H1 (cell line): Measurements from ENCODE around the gene PLEKHA5. TPM values are rescaled to one million over a fixed set of nuclear protein-coding genes. Genes with fewer than 3 reads are reported as not detected.

ENCODE experiments used
- CTCF ChIA-PET: fragments of 300-600 bp; sonication (Branson Sonifier 250); formaldehyde crosslinking; loops from one replicate; lab custom pipeline; 2021; ENCODE audit not compliant: partially characterized antibody; lab: Charles Lee
- POLR2A ChIA-PET: fragments of 300-600 bp; sonication (Branson Sonifier 250); formaldehyde crosslinking; loops from one replicate; lab custom pipeline; 2021; ENCODE audit warnings: inconsistent platforms; ENCODE audit not compliant: partially characterized antibody; lab: Charles Lee
- DNase-seq, 2 experiments: peaks; one replicate each; pipeline versions ENCODE4 v3.0.0 to v3.0.0-alpha.2; 2010 to 2022; ENCODE audit warnings: low spot score in 2 of 2, low read depth in 1 of 2, mixed read lengths in 1 of 2
- FAIRE-seq: peaks from 2 replicates; lab custom pipeline; 2011; peaks lifted over from hg19 to GRCh38; lab: Jason Lieb, UNC
- H2AFZ ChIP-seq: 2 replicates; pipeline ENCODE4 v1.8.1; 2012; ENCODE audit warnings: low read length, inconsistent platforms
- H2AK5ac ChIP-seq: 2 replicates; pipeline ENCODE4 v1.6.1; 2013; ENCODE audit warnings: low read depth, low read length
- H2BK120ac ChIP-seq: replicated peaks from 2 replicates; pipeline ENCODE3; 2013; ENCODE audit warnings: low read depth, low read length, inconsistent platforms
- H2BK12ac ChIP-seq: 2 replicates; pipeline ENCODE4 v1.6.1; 2013; ENCODE audit warnings: low read depth, low read length
- H2BK15ac ChIP-seq: 2 replicates; pipeline ENCODE4 v1.6.1; 2013; ENCODE audit warnings: low read length
- H2BK20ac ChIP-seq: 2 replicates; pipeline ENCODE4 v1.6.1; 2013; ENCODE audit warnings: low read length
- H2BK5ac ChIP-seq: 2 replicates; pipeline ENCODE4 v1.6.1; 2013; ENCODE audit warnings: low read depth, low read length
- H3K14ac ChIP-seq: 2 replicates; pipeline ENCODE4 v1.6.1; 2013; ENCODE audit warnings: inconsistent platforms; ENCODE audit not compliant: insufficient read length
- H3K18ac ChIP-seq: 2 replicates; pipeline ENCODE4 v1.6.1; 2013; ENCODE audit warnings: low read length; ENCODE audit errors: extremely low read depth
- H3K23ac ChIP-seq: 2 replicates; pipeline ENCODE4 v1.6.1; 2013; ENCODE audit warnings: inconsistent platforms; ENCODE audit not compliant: insufficient read length
- H3K23me2 ChIP-seq: 2 replicates; pipeline ENCODE4 v1.6.1; 2013; ENCODE audit warnings: low read depth, low read length
- H3K27ac ChIP-seq: 2 replicates; pipeline ENCODE4 v1.6.1; 2011; ENCODE audit warnings: low read depth, low read length, inconsistent platforms
- H3K27me3 ChIP-seq, 4 experiments: replicated peaks in 1 of 4; 1 replicate in 1 of 4; 2 replicates in 3 of 4; pipeline versions ENCODE4 v1.6.1 to v1.8.1; 2011 to 2013; ENCODE audit warnings: low read length in 3 of 4, mild to moderate bottlenecking in 3 of 4, inconsistent platforms in 2 of 4, mixed read lengths in 2 of 4, moderate library complexity in 1 of 4; ENCODE audit not compliant: control insufficient read depth in 3 of 4, insufficient read depth in 3 of 4; ENCODE audit errors: extremely low read depth in 1 of 4
- H3K36me3 ChIP-seq, 4 experiments: 2 replicates each; pipeline versions ENCODE4 v1.6.1 to v1.8.1; 2011 to 2013; ENCODE audit warnings: mild to moderate bottlenecking in 4 of 4, low read length in 3 of 4, moderate library complexity in 2 of 4, control low read depth in 1 of 4, inconsistent platforms in 1 of 4; ENCODE audit not compliant: insufficient read depth in 4 of 4, control insufficient read depth in 2 of 4
- H3K4ac ChIP-seq: replicated peaks from 2 replicates; pipeline ENCODE3; 2013; ENCODE audit warnings: low read length, low read depth, mixed read lengths, inconsistent platforms; ENCODE audit not compliant: insufficient read length
- H3K4me1 ChIP-seq, 4 experiments: replicated peaks in 1 of 4; 1 replicate in 1 of 4; 2 replicates in 3 of 4; pipeline versions ENCODE4 v1.6.1 to v1.8.1; 2011 to 2013; ENCODE audit warnings: low read length in 3 of 4, inconsistent platforms in 2 of 4, mixed read lengths in 1 of 4; ENCODE audit not compliant: insufficient read depth in 4 of 4, control insufficient read depth in 3 of 4
- H3K4me2 ChIP-seq, 2 experiments: 2 replicates each; pipeline versions ENCODE4 v1.6.1 to v1.8.1; 2011 to 2013; ENCODE audit warnings: low read depth in 2 of 2, low read length in 2 of 2, control low read depth in 1 of 2, inconsistent platforms in 1 of 2, mild to moderate bottlenecking in 1 of 2; ENCODE audit not compliant: insufficient read depth in 1 of 2
- H3K4me3 ChIP-seq, 4 experiments: fragments of 200-600, 300-600 bp in 1 of 4; sonication (generic), shearing (Covaris generic), sonication (Bioruptor Twin) in 1 of 4; 2 replicates each; pipeline versions ENCODE4 v1.5.1 to v1.8.1; 2011 to 2016; ENCODE audit warnings: low read length in 4 of 4, low read depth in 3 of 4, control low read depth in 2 of 4, inconsistent platforms in 2 of 4, mild to moderate bottlenecking in 2 of 4, mixed read lengths in 1 of 4, moderate library complexity in 1 of 4; ENCODE audit not compliant: insufficient read depth in 2 of 4; ENCODE audit errors: extremely low read depth in 1 of 4
- H3K56ac ChIP-seq: replicated peaks from 2 replicates; pipeline ENCODE3; 2013; ENCODE audit warnings: low read depth, mild to moderate bottlenecking, mixed read lengths, low read length, inconsistent platforms; ENCODE audit not compliant: insufficient read length
- H3K79me1 ChIP-seq: 2 replicates; pipeline ENCODE4 v1.6.1; 2013; ENCODE audit warnings: low read depth, low read length, control low read depth
- H3K79me2 ChIP-seq, 2 experiments: 2 replicates each; pipeline versions ENCODE4 v1.6.1 to v1.8.1; 2012 to 2013; ENCODE audit warnings: low read length in 2 of 2, mild to moderate bottlenecking in 2 of 2, inconsistent platforms in 1 of 2; ENCODE audit not compliant: insufficient read depth in 2 of 2, control insufficient read depth in 1 of 2
- H3K9ac ChIP-seq, 4 experiments: replicated peaks in 1 of 4; 1 replicate in 1 of 4; 2 replicates in 3 of 4; pipeline versions ENCODE4 v1.6.1 to v1.8.1; 2011 to 2013; ENCODE audit warnings: low read depth in 3 of 4, low read length in 3 of 4, control low read depth in 2 of 4, mild to moderate bottlenecking in 2 of 4, moderate library complexity in 2 of 4, inconsistent platforms in 1 of 4; ENCODE audit errors: extremely low read depth in 1 of 4
- H3K9me3 ChIP-seq, 2 experiments: 2 replicates each; pipeline versions ENCODE4 v1.6.1 to v1.8.1; 2012 to 2013; ENCODE audit warnings: mild to moderate bottlenecking in 2 of 2, moderate library complexity in 2 of 2, control low read depth in 1 of 2, inconsistent platforms in 1 of 2, low read depth in 1 of 2, low read length in 1 of 2, mixed read lengths in 1 of 2; ENCODE audit not compliant: insufficient read depth in 2 of 2
- H4K20me1 ChIP-seq, 2 experiments: replicated peaks in 1 of 2; 2 replicates each; pipeline versions ENCODE3 to v1.8.1; 2011 to 2013; ENCODE audit warnings: inconsistent platforms in 2 of 2, low read length in 2 of 2, mild to moderate bottlenecking in 1 of 2; ENCODE audit not compliant: insufficient read depth in 2 of 2, control insufficient read depth in 1 of 2
- H4K5ac ChIP-seq: 2 replicates; pipeline ENCODE4 v1.6.1; 2013; ENCODE audit warnings: low read length, low read depth, mixed read lengths, inconsistent platforms; ENCODE audit not compliant: insufficient read length
- H4K8ac ChIP-seq: 2 replicates; pipeline ENCODE4 v1.8.0; 2013; ENCODE audit warnings: mild to moderate bottlenecking, moderate library complexity, low read length, inconsistent platforms; ENCODE audit not compliant: insufficient read depth; ENCODE audit errors: extremely low read depth
- H4K91ac ChIP-seq: replicated peaks from 2 replicates; pipeline ENCODE3; 2013; ENCODE audit warnings: low read length, mixed read lengths, inconsistent platforms; ENCODE audit not compliant: insufficient read length
- BACH1 ChIP-seq: IDR thresholded peaks from 2 replicates; pipeline ENCODE4 v1.6.1; 2012; ENCODE audit warnings: low read length, improper control_type of control experiment
- TBP ChIP-seq: IDR thresholded peaks from 2 replicates; pipeline ENCODE4 v1.6.1; 2011; ENCODE audit warnings: low read depth, low read length, improper control_type of control experiment
- ZNF274 ChIP-seq: IDR thresholded peaks from 2 replicates; pipeline ENCODE4 v1.7.0; 2012; ENCODE audit warnings: low read length, borderline replicate concordance; ENCODE audit errors: extremely low read depth
- WGBS, 2 experiments: shearing (Covaris generic) in 1 of 2; methylation state at CpG; one replicate each; pipeline versions ENCODE4 v1.1.6 to v1.1.7; 2013 to 2015; ENCODE audit warnings: low lambda C conversion rate in 2 of 2, mixed read lengths in 2 of 2, inconsistent platforms in 1 of 2, low coverage in 1 of 2, missing lambda C conversion rate in 1 of 2; ENCODE audit not compliant: insufficient replicate concordance in 2 of 2, insufficient coverage in 1 of 2, insufficient read length in 1 of 2; ENCODE audit errors: extremely low coverage in 1 of 2, missing lambda C conversion rate in 1 of 2; 5-methylcytosine and 5-hydroxymethylcytosine counted together
- polyA plus RNA-seq, 7 experiments: library from polyadenylated mRNA; depleted of rRNA in 3 of 7; stranded (reverse) in 5 of 7; unstranded in 2 of 7; fragments of >200 nt in 5 of 7; fragments of 200-250 nt in 2 of 7; gene quantifications; 1 replicate in 5 of 7; 2 replicates in 1 of 7; 4 replicates in 1 of 7; pipeline versions ENCODE4 v1.2.1 to v1.2.3, GENCODE V29; 2011 to 2013; ENCODE audit warnings: missing spikeins in 2 of 7, mixed read lengths in 2 of 7
- total RNA-seq: library from RNA; stranded (reverse); fragmentation: NEBNext Ultra II Directional; extraction: Animal tissue kit (Norgen Biotek cat#: 25700); gene quantifications from 2 replicates; pipeline ENCODE4 v1.2.1, GENCODE V29; 2021

The PLEKHA5 gene
- total and polyA plus RNA-seq, 2 of the 8 experiments (the other 6 are each of a cell fraction or from before 2014, with no cell fraction given) = 17.2 to 66.1 TPM

DNA sequence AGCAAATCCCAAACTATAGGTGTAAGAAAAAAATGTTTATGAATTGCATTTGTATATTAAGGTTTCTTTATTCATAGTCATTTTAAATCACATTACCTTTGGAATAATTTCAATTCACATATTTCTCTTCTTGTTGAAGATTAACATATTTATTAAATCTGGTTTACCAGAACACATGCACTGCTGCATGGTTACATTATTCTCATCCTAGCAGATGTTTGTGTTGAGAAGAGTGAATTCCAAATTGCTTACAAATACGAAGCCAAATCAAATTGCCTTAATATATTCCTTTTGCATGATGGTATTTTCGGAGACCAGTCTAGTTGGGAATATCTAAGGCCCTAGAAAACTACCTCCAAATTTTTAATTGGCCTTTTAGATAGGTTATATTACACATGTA lies 130.6 kb downstream of the PLEKHA5 start:
- Histone ChIP-seq H2BK12ac (no peak overlapping the region), H3K14ac (no peak overlapping the region), H3K23me2 (no peaks in the 10 kb centered on the region), H4K20me1 (no peaks in the 10 kb centered on the region), H3K27ac (no peak overlapping the region), H4K8ac (no peak overlapping the region), H3K4me3 (no peak overlapping the region), H4K5ac (no peak overlapping the region), H2BK120ac (no peak overlapping the region), H3K4me1 (peaks cover 0 to 8% (median 1%) of the 10 kb centered on the region in 4 experiments; a peak in 2 of 7 replicates), H3K56ac (no peak overlapping the region), H3K36me3 (peaks cover 0 to 11% (median 0%) of the 10 kb centered on the region in 4 experiments; a peak in 3 of 8 replicates), H2AFZ (no peak overlapping the region), H2AK5ac (no peak overlapping the region), H2BK20ac (no peak overlapping the region), H3K4me2 (no peak overlapping the region), H3K27me3 (no peaks in the 10 kb centered on the region), H2BK5ac (no peak overlapping the region), H2BK15ac (no peak overlapping the region), H3K4ac (no peak overlapping the region), H3K23ac (no peak overlapping the region), H3K9me3 (no peaks in the 10 kb centered on the region), H3K79me2 (0 out of 4 replicates have a peak, but pooled peaks cover 0 to 2% of the 10 kb centered on the region in 2 experiments), H3K9ac (no peak overlapping the region), H4K91ac (no peak overlapping the region), H3K79me1 (no peaks in the 10 kb centered on the region), H3K18ac (no peak overlapping the region)
- POLR2A ChIA-PET = no interaction called here
- FAIRE-seq (no peak), DNase-seq (no peak)
- CTCF ChIA-PET = interaction anchor here (0.7 kb wide), 1 partner anchor 20 kb away, joined by 3 read pairs; no protein-coding TSS in a partner anchor
- TF ChIP-seq BACH1 (no peak), ZNF274 (no peak), TBP (no peak)
- WGBS, 2 experiments = 91% methylated on average over 2 of the region's 2 CpGs; no CpG with 5 or more reads in 1 of the 2 experiments
